Kidney tubule cell (primary cell): Measurements from ENCODE around the gene HTR1D.

ENCODE experiments used
- DNase-seq: peaks from one replicate; pipeline ENCODE4 v3.0.0-alpha.2; 2018; ENCODE audit warnings: low spot score

The HTR1D gene

DNA sequence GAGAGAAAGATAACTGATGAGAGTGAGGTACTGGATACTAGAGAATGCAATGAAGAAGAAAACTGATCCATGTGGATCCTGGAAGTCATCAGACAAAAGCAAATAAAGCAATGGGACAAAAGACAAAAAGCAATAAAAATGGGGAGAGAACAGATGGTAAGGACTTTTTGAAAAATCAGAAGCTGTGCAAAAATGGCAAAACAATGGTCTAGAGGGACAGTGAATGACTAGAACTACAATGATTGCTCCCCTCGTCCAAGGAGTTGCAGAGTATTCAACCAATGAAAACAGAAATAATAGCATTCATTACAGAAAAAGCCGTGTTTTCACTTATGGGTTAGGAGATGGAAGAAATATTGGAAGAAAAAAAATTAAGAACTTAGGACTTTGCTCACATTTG, 67.2 kb downstream of the HTR1D start:
- no peak for DNase-seq

GRCh38 chr1:23149114-23149513, 68.2 kb downstream of the HTR1D start:
- peak; percentile 64 for DNase-seq

DNA sequence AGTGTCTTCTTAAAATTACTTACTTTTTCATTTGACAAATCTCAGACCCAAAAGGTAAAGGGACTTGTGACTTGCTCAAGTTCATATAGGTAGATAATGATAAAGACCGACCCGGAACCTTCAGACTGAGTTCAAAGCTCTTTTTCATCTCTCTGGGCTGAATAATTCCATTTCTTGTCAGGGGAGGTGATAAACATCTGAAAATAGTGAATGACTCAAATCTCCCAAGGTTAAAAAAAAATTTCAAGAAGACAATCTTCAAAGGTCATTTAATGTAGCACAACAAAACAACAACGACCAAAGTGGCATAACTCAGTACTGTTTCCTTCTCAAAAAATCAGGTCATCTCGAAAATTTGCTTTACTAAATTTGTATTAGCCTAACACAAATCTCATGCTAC, 69.2 kb downstream of the HTR1D start:
- DNase-seq, result no peak
